Activated CD8-positive, alpha-beta memory T cell treated with anti-CD3 and anti-CD28 coated beads for 1 hour (primary cell): ENCODE measurements around the gene C2orf81.
"Not testable (repeated sequence)": the region's sequence is repeated elsewhere in the genome, so short reads cannot be mapped to it uniquely, and the experiment has no call there.

Source experiments
- DNase-seq, 2 donors: peaks; one replicate each; pipeline ENCODE4 v3.0.0-alpha.2; 2020; ENCODE audit warnings: low read depth in 1 of 2; ENCODE audit errors: extremely low read depth in 1 of 2

C2orf81 gene

GRCh38 chr2:74421221-74421870 lies at the start of gene C2orf81, which contains the start of gene WDR54:
Gene C2orf81 (minus strand): TSS chr2:74421619. CDS start chr2:74421560, 59 bp downstream.
Gene WDR54 (plus strand): TSS chr2:74421730. CDS start chr2:74422154, 424 bp downstream.
- DNase-seq, result peak; percentile 83 to 93

- DNase-seq, result not testable (repeated sequence)
These were observed 49.3 kb upstream of the C2orf81 start for GRCh38 chr2:74470742-74471141.

DNA sequence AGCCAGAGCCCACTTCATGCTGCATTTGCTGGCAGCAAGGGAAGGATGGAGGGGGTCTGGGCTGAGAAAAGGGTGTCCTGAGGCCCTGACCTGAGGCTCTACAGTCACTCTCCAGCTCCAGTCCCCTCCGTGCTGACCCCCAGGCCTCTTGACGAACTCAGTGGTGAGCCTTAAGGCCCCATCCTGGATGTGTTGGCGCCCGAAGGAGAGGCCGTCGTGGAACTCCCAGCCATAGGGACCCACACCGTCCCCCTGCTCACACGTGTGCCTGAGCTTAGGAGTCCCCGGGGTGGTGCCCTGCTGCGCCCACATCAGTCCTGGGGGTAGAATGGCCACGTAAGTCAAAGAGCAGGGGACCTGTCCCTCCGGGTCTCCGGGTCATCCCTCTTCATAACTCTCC lies 43.0 kb upstream of the C2orf81 start:
- no peak for DNase-seq

- DNase-seq, result no peak
These were observed 41.3 kb upstream of the C2orf81 start for GRCh38 chr2:74462786-74463105.

- DNase-seq, result no peak
These were observed 40.8 kb upstream of the C2orf81 start for GRCh38 chr2:74462054-74462785.

- DNase-seq, result no peak
These were observed 40.0 kb upstream of the C2orf81 start for GRCh38 chr2:74461187-74462053.

DNA sequence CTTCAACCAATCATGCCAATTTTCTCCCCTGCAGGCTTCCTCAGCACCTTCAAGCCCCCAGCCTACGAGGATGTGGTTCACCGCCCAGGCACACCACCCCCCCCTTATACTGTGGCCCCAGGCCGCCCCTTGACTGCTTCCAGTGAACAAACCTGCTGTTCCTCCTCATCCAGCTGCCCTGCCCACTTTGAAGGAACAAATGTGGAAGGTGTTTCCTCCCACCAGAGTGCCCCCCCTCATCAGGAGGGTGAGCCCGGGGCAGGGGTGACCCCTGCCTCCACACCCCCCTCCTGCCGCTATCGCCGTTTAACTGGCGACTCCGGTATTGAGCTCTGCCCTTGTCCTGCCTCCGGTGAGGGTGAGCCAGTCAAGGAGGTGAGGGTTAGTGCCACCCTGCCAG lies 38.8 kb upstream of the C2orf81 start:
- DNase-seq, result not testable (repeated sequence)

DNA sequence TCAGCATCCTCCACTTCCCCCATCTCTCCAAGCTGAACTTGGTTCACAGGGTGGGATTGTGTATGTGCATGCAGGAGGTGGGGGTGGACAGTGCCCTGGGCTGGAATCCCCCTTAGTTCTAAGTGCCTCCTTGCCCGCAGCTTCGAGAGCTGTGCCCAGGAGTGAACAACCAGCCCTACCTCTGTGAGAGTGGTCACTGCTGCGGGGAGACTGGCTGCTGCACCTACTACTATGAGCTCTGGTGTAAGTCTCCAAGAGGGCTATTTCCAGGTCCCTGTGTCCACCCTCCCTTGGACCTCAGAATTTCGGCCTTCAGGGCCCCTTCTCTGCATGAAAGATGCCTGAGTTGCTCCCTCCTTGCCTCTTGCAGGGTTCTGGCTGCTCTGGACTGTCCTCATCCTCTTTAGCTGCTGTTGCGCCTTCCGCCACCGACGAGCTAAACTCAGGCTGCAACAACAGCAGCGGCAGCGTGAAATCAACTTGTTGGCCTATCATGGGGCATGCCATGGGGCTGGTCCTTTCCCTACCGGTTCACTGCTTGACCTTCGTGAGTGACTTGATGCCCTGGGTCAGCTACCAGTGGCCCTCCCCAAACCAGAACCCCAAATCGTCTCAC lies 38.2 kb upstream of the C2orf81 start:
- not testable (repeated sequence) for DNase-seq

DNA sequence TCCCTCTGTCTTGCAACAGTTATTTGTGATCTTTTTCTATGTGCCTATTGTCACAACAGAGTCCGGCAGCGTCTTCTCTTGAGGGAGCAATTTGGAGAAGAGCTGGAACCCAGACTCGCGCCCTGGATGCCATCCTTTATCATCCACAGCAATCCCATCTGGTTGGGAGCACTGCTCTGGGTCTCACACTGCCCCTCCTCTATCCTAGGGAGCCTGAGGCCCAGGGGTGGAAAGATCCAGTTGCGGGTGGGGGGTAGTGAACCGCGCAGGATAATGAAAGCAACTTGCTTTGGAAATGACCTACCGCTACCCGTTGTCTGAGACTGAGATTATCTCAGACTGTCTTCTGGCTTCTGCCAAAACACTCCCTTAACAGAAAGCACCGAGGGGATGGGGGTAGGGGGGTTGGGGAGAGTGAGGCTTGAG lies 37.5 kb upstream of the C2orf81 start:
- no peak for DNase-seq

DNA sequence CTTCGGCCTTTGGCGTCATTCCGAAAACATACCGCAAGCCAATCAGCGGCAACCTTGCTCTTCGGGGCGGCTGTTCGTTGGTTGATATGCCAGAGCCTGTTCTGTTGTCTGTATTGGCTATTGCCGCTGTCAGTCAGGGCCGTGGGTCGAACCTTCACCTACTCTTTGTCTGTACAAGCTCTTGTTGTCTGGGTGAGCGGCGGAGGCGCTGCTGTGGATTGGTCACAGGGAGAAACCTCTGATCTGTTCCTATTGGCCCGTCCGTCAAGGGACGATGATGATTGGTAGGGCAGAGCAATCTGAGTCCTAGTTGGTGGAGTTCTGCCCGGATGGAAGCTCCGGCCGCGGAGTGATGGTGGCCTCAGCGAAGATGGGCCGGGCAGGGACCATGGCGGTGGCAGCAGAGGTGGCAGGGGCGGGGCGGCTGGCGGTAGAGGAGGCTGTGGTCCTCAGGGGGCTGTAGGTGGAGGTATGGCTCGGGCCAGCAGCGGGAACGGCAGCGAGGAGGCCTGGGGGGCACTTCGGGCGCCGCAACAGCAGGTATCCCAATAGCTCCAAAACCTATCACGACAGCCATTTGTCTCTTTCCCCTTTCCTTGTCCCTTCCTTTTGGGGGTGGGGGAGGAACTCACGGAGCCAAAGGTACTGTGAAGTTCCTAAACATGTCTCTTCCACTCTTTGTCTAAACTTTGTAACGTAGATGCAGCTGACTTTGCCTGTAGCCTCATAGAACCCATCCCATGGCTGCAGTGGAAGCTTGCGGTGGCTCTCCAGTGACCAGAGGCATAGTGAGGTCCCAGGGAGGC lies 36.9 kb upstream of the C2orf81 start, which contains the start of gene WBP1:
Gene WBP1 (plus strand): TSS at position 307 of the 806 bp plus-strand sequence. CDS start 165 bp downstream, at position 472.
- peak; percentile 94 to 99 for DNase-seq

DNA sequence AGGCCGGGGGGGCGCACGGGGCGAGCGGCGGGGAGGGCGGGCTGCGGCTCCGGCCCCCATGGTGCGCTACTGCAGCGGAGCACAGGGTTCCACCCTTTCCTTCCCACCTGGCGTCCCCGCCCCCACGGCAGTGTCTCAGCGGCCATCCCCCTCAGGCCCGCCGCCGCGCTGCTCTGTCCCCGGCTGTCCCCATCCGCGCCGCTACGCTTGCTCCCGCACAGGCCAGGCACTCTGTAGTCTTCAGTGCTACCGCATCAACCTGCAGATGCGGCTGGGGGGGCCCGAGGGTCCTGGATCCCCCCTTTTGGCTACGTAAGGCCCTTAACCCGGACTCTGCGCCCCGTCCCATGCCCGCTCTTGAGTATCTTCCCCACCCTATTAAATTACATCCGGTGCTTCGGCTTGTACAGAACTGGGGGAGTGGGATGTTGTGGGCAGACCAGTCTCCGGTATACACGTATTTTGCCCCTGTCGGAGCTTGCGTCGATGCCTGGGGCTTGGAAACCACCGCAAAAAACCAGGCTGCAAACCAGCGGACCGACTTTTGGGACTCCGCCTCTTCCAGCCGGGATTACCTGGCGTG lies 36.2 kb upstream of the C2orf81 start:
- peak; percentile 58 to 73 for DNase-seq

DNA sequence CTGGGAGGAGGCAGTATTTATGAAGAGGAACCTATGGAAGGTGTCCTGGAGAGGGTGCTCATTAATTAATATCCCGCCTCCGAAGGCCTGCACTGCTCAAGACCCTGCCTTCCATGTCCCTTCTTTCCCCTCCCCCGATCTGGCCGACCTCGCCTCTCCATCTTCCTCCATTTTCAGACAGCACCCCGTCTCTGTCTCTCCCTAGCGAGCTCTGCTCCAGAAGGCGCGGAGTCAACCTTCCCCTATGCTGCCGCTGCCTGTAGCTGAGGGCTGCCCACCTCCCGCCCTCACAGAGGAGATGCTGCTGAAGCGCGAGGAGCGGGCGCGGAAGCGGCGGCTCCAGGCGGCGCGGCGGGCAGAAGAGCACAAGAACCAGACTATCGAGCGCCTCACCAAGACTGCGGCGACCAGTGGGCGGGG lies 35.7 kb upstream of the C2orf81 start:
- no peak for DNase-seq

GRCh38 chr2:74454654-74455511 lies 33.5 kb upstream of the C2orf81 start, which contains the start of gene INO80B:
Gene INO80B (plus strand): TSS chr2:74455087. CDS start chr2:74455117, 30 bp downstream.
- peak; percentile 89 to 94 for DNase-seq

DNA sequence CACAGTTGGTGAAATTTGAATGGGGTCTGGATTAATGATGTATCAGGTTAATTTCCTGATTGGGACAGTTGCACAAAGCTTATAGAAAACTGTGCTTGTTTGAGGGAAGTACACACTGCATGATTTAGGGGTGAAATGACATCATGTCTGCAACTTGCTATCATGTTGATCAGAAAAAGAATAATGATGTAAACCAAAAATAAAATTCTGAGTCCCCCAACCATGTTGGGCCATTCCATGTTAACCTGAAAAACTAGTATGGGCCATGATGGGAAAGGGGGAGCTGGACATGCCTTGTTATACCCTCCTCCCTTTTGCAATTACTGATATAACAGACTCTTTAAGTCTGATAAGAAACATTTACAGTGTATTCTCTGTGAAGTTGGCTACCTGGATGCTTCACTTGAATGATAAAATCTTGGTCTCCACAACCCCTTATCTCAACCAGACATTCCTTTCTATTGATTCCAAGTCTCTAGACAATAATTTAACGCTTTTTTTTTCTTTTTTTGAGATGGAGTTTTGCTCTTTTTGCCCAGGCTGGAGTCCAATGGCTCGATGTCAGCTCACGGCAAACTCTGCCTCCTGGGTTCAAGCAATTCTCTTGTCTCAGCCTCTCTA lies 29.3 kb upstream of the C2orf81 start:
- no peak for DNase-seq

DNA sequence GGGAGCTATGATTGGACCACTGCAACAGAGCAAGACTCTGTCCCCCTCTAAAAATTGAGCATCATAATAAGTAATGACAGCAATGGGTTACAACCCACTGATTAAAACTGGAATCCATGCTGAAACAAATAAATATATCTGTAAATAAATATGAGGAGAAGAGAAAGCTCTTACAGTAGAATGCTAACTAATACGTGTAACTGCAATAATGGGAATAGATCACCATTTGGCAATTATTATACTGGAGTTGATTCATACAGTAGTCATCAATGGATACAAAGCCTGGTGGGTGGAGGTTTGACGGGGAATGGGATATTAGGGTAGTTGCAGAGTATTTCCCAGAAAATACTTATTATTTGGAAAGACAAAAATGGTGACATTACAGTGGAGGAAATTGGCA lies 27.4 kb upstream of the C2orf81 start:
- no peak for DNase-seq

- no peak for DNase-seq
These were observed 26.0 kb upstream of the C2orf81 start for GRCh38 chr2:74447230-74447999.
